ENCODE measurements around the gene NEAT1. TPM values are rescaled to one million over a fixed set of nuclear protein-coding genes. Genes with fewer than 3 reads are reported as not detected.

The NEAT1 gene
- total and polyA plus RNA-seq, 9 of the 15 experiments (the other 6 are each of a cell fraction or from before 2014, with no cell fraction given): 20.1 to 389 (median 62.8) TPM

- TF ChIP-seq, protein P1, sequence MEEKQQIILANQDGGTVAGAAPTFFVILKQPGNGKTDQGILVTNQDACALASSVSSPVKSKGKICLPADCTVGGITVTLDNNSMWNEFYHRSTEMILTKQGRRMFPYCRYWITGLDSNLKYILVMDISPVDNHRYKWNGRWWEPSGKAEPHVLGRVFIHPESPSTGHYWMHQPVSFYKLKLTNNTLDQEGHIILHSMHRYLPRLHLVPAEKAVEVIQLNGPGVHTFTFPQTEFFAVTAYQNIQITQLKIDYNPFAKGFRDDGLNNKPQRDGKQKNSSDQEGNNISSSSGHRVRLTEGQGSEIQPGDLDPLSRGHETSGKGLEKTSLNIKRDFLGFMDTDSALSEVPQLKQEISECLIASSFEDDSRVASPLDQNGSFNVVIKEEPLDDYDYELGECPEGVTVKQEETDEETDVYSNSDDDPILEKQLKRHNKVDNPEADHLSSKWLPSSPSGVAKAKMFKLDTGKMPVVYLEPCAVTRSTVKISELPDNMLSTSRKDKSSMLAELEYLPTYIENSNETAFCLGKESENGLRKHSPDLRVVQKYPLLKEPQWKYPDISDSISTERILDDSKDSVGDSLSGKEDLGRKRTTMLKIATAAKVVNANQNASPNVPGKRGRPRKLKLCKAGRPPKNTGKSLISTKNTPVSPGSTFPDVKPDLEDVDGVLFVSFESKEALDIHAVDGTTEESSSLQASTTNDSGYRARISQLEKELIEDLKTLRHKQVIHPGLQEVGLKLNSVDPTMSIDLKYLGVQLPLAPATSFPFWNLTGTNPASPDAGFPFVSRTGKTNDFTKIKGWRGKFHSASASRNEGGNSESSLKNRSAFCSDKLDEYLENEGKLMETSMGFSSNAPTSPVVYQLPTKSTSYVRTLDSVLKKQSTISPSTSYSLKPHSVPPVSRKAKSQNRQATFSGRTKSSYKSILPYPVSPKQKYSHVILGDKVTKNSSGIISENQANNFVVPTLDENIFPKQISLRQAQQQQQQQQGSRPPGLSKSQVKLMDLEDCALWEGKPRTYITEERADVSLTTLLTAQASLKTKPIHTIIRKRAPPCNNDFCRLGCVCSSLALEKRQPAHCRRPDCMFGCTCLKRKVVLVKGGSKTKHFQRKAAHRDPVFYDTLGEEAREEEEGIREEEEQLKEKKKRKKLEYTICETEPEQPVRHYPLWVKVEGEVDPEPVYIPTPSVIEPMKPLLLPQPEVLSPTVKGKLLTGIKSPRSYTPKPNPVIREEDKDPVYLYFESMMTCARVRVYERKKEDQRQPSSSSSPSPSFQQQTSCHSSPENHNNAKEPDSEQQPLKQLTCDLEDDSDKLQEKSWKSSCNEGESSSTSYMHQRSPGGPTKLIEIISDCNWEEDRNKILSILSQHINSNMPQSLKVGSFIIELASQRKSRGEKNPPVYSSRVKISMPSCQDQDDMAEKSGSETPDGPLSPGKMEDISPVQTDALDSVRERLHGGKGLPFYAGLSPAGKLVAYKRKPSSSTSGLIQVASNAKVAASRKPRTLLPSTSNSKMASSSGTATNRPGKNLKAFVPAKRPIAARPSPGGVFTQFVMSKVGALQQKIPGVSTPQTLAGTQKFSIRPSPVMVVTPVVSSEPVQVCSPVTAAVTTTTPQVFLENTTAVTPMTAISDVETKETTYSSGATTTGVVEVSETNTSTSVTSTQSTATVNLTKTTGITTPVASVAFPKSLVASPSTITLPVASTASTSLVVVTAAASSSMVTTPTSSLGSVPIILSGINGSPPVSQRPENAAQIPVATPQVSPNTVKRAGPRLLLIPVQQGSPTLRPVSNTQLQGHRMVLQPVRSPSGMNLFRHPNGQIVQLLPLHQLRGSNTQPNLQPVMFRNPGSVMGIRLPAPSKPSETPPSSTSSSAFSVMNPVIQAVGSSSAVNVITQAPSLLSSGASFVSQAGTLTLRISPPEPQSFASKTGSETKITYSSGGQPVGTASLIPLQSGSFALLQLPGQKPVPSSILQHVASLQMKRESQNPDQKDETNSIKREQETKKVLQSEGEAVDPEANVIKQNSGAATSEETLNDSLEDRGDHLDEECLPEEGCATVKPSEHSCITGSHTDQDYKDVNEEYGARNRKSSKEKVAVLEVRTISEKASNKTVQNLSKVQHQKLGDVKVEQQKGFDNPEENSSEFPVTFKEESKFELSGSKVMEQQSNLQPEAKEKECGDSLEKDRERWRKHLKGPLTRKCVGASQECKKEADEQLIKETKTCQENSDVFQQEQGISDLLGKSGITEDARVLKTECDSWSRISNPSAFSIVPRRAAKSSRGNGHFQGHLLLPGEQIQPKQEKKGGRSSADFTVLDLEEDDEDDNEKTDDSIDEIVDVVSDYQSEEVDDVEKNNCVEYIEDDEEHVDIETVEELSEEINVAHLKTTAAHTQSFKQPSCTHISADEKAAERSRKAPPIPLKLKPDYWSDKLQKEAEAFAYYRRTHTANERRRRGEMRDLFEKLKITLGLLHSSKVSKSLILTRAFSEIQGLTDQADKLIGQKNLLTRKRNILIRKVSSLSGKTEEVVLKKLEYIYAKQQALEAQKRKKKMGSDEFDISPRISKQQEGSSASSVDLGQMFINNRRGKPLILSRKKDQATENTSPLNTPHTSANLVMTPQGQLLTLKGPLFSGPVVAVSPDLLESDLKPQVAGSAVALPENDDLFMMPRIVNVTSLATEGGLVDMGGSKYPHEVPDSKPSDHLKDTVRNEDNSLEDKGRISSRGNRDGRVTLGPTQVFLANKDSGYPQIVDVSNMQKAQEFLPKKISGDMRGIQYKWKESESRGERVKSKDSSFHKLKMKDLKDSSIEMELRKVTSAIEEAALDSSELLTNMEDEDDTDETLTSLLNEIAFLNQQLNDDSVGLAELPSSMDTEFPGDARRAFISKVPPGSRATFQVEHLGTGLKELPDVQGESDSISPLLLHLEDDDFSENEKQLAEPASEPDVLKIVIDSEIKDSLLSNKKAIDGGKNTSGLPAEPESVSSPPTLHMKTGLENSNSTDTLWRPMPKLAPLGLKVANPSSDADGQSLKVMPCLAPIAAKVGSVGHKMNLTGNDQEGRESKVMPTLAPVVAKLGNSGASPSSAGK (IDR thresholded peaks at IDR 0.05): no peak
- TF ChIP-seq NFE2L1 (tag; IDR thresholded peaks at IDR 0.05; ENCODE audit: borderline replicate concordance, low read depth): no peak
- no peak for TF ChIP-seq ZFP1 (CRISPR knock-in tag; IDR thresholded peaks at IDR 0.05)
- no peak for TF ChIP-seq KLF13 (tag; IDR thresholded peaks at IDR 0.05; ENCODE audit: borderline replicate concordance, low read depth)
- TF ChIP-seq CUX1 (CRISPR knock-in tag; IDR thresholded peaks at IDR 0.05): no peak
- TF ChIP-seq CHD2 (IDR thresholded peaks at IDR 0.05; ENCODE audit: low read depth, low read length): no peak
- TF ChIP-seq BCL6 (CRISPR knock-in tag; IDR thresholded peaks at IDR 0.05): no peak
- no peak for TF ChIP-seq HNRNPL (IDR thresholded peaks at IDR 0.05; ENCODE audit: low read depth, low read length)
- TF ChIP-seq ZBED1 (IDR thresholded peaks at IDR 0.05): no peak
- TF ChIP-seq KDM5B (IDR thresholded peaks at IDR 0.05; ENCODE audit: insufficient replicate concordance, low read depth, low read length): peak; percentile 40
- TF ChIP-seq DIDO1 (tag; IDR thresholded peaks at IDR 0.05; ENCODE audit: low read depth): no peak
These were observed 13.9 kb downstream of the NEAT1 start (continued) for GRCh38 chr11:65436412-65437032.

All from K562 (cell line).